Ureter (tissue), 1 donor: ENCODE data around the gene CDC42EP1. TPM values are rescaled to one million over a fixed set of nuclear protein-coding genes. Genes with fewer than 3 reads are reported as not detected.
"Not testable (repeated sequence)": the region's sequence is repeated elsewhere in the genome, so short reads cannot be mapped to it uniquely, and the experiment has no call there.

ENCODE experiments used
- DNase-seq: peaks from one replicate; pipeline ENCODE4 v3.0.0-alpha.2; 2020; ENCODE audit warnings: low spot score
- total RNA-seq: library from RNA; stranded (reverse); gene quantifications from one replicate; pipeline ENCODE4 v1.2.4, GENCODE V29; 2023
- donor health status: DM: yes; HTN: yes; CAD: no.

CDC42EP1 gene
- total RNA-seq, 1 donor from 2014 or later, result 33.4 TPM

DNA sequence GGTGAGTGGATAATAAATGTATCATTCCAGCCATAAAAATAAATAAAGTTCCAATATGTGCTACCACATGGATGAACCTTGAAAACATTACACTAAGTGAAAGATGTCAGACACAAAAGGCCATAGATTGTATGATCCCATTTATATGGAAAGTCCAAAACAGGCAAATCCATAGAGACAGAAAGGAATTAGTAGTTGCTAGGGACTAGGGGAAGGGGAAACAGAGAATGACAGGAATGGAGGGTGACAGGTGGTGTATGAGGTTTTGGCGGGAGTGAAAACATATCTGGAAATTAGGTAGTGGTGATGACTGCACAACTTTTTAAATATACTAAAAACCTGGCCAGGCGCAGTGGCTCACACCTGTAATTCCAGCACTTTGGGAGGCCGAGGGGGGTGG lies 25.8 kb upstream of the CDC42EP1 start:
- DNase-seq, result no peak

DNA sequence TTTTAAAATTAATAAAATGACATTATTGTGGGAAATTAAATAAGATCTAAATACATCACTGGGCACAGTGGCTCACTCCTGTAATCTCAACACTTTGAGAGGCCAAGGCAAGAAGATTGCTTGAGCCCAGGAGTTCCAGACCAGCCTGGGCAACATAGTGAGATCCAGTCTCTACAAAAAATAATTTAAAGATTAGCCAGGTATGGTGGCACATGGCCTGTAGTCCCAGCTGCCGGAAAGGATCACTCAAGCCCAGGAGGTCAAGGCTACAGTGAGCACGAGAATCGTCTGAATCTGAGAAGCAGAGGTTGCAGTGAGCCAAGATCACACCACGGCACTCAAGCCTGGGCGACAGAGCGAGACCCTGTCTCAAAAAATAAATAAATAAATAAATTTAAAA lies 25.1 kb upstream of the CDC42EP1 start:
- DNase-seq, result no peak

DNA sequence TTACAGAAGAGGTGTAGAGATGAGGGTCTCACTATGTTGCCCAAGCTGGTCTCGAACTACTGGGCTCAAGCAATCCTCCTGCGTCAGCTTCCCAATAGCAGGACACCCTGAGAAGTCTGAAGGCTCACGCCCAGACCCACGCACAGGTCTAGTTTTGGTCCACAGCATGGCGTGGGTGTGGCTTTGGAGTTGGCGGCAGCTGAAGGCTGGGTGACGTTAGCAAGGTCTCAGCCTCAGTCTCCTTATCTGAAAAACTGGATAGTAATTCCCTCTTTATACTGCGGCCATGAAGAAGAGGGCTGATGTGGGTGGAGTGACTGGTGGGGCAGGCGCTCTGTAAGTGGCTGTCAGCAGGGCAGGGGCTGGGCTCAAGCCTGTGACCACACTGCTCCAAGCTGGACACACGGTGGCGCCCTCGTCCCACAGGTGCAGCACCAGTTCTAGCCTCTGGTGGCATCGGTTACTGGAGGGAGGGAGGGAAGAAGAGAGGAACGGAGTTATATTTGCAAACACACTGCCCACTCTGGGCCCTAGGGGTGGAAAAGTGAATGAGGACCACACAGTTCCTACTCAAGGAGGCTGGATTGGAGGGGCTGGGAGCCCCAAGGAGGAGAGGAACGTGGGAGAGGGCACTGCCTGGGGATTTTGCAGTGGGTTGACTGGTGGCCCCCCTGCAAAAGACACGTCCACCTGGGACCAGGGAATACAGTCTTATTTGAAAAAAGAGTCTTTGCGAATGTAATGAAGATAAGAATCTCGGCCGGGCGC lies 21.5 kb upstream of the CDC42EP1 start:
- DNase-seq, result peak; percentile 93

DNA sequence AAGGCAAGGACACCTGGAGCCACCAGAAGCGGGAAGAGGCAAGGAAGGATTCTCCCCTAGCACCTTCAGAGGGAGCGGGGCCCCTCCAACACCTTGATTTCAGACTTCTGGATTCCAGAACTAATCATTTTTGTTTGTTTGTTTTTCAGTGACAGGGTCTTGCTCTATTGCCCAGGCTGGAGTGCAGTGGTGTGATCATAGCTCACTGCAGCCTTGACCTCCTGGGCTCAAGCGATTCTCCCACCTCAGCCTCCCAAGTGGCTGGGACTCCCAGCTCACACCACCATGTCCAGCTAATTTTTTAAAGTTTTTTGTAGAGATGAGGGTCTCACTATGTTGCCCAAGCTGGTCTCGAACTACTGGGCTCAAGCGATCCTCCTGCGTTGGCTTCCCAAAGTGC lies 20.5 kb upstream of the CDC42EP1 start:
- DNase-seq, result not testable (repeated sequence)

DNA sequence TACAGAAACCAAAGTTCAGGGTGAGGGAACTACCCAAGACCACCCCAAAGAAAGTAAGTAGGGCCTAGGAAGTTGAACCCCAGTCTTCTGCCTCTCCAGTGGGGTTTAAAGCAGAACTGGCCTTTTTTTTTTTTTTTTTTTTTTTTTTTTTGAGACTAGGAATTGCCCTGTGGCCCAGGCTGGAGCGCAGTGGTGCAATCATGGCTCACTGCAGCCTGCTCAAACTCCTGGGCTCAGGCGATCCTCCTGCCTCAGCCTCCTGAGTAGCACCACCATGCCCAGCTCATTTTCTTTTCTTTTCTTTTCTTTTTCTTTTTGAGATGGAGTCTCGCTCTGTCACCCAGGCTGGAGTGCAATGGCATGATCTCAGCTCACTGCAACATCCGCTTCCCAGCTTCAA lies 17.9 kb upstream of the CDC42EP1 start:
- DNase-seq, result not testable (repeated sequence)

DNA sequence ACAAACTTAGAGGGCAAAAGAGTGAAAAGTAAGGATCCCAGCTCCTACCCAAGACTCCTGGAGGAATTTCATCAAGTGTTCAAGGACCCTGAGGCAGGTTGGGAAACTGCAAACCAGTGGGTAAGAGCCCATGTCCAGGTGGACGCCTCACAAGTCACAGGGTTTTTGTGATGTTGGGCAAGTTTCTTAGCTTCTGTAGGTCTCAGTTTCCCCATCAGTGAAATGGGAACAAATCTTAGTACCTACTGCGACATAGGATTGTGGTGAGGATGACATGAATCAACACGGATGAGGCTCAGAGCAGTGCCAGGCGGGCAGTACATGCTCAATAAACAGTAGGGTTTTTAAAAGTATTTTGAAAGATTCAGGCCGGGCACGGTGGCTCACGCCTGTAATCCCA lies 17.3 kb upstream of the CDC42EP1 start:
- DNase-seq, result no peak

DNA sequence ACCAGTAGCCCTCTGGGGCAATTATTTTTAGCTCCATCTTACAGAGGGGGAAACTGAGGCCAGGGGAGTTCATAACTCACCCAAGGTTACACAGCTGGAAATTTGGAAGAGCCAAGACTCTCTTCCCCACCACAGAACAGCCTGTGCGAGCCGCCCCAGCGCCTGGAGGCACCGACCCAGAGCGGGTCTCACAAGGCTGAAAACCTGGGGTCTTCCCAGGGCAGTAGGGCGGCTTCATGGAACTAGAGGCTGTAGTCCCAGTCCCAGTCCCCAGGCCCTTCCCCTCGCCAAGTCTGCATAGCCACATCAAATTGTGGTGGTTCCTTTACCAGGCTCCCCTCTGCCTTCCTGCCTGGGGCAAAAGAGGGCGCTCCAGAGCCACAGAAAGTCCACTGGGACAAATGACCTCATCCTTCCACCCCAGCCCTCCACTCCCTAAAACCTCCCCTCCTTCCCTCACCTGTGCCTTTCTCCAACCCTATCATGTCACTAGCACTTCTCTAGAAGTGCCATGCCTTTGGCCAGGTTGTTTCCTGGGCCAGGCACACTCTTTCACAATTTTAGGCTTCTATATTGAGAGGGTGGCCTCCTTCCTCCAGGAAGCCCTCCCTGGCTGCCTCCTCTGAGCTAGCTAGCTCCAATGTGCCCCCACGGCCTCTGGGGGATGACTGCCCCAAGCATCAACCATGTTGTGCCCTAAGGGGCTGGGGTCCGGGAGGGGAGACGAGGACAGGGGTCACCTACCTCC lies 15.2 kb upstream of the CDC42EP1 start:
- DNase-seq, result no peak

DNA sequence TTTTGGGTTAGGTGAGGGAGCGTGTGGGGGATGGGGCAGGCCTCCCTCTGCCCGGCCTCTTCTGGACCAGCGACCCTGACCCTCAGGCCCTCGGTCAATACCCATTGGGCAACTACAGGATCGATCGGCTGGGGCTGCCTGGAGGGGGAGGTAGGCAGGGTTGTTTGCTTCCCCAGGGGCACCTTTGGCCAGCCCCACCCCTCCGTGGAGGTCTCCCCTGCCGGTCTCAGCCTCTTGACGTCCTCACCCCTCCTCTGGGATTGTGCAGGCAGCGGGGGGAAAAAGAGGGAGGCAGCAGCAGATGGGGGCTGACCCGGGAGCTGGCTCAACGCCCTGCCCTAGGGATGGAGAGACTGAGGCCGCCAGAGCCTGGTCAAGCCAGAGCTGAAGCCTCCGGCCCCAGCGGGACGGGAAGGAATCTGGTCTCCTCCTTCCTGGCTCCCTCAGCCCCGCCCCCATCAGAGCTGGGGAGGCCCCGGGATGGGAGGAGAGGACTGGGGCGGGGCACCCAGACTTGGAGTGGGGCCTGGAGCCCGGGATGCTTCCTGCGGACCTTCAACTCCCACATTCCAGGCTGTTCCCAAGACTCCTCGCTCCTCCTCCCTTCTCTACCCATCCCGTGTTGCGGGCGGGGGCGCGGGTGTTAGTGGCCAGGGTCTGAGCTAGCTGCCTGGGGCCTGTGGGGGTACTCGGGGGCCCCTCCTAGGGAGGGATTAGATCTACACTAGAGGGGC lies 14.4 kb upstream of the CDC42EP1 start:
- peak; percentile 81 for DNase-seq

DNA sequence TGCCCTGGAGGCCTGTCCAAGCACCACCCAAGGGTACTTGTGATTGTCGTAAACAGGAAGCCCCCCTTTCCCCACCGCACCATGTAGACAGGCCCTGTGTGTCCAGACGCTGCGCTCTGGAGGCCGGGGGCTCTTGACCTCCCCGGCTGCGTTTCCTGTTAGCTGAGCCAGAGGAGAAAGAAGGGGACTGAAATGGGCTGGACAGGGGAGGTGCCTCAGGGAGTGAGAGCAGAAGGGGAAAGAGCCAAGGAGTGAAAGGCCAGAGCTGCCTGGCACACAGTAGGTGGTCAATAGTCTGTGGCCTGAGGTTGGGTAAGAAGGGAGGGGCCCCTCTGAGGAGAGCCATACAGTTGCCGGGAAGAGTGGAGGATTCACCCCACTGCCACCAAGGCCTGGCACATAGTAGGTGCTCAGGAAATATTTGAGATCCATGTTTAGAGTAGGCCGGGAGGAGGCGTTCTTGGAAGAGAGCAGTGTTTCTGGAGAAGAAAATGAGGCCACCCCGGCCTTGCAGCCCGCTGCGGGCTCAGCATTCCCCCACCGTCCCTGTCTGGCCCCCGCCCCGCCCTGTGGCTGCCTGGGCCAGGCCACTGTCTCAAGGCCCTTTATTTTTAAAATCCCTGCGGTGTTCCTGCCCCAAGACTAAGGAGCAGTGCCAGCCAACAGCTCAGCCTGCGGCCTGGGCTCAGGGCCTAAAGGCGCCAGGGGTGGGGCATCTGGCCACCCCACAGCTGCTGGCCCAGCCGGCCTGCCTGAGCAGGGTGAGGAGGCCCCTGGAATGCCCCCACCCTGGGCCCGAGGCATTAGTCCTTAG lies 13.6 kb upstream of the CDC42EP1 start:
- DNase-seq, result no peak

DNA sequence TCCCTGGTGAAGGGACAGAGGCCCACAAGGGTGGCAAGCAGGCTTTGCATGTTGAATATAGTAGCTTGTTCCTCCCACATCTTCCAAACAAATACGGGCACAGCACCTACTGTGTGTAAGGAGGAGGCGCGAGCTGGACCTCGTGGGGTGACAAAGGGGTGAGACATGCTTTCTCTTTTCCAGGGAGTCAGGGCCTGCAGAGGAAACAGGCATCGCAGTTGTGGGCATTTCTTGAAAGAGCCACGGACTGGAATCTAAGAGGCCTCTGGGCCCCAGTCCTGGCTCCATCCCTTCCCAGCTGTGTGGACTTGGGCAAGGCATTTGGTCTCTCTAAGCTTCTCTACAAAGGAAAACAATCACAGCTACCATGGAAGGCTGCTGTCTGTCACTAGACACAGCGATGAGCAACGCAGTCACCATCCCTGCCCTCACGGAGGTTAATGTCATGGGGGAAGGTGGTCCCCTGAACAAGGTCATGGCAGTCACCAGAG lies 13.0 kb upstream of the CDC42EP1 start:
- DNase-seq, result no peak

DNA sequence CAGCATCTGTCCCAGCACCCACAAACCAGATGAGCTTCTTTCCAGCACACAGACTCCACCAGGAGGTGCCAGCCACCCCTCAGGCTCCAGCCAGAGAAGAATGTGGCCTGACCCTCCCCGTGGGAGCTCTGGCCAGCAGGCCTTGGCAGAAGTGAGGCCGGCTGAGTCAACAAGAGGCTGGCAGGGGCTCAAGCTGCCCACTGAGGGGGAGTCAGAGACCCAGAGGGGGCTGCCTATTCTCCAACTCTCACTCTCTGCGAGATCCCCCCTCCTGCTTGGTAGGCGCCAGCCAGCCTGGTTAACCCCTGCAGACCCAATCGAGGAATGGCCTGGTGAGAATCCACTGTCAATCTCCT lies 10.6 kb upstream of the CDC42EP1 start:
- DNase-seq, result no peak

DNA sequence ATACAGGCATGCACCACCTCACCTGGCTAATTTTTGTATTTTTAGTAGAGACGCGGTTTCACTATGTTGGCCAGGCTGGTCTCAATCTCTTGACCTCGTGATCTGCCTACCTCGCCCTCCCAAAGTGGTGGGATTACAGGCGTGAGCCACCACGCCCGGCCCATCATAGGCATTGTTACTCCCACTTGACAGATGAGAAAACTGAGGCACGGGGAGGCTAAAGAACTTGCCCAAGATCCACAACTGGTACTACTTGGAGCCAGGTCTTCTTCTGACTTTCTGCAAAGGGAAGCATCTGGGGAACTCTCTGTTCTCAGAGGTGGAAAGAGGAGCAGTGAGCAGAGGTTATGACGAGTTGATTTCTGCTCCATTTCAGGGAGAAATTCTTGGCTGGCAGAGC lies 9.4 kb upstream of the CDC42EP1 start:
- DNase-seq, result not testable (repeated sequence)

DNA sequence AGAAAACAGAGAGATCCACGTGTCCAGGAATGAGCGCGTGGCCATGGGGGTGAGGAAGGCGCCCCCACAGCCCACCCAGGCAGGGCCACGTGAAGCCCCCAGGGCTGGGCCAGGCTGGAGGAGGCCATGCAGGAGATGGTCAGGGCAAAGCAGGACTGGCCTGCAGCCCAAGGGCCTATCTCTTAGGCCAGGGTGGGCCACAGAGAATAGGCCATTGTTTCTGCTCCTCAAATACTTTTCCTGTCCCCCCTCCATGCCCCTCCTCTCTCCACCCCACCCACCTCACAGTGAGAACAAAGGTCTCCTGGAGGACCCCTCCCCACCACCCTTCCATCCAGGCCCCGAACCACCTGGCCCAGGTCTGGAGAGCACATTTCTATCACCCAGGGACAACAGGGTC lies 8.3 kb upstream of the CDC42EP1 start:
- DNase-seq, result no peak

DNA sequence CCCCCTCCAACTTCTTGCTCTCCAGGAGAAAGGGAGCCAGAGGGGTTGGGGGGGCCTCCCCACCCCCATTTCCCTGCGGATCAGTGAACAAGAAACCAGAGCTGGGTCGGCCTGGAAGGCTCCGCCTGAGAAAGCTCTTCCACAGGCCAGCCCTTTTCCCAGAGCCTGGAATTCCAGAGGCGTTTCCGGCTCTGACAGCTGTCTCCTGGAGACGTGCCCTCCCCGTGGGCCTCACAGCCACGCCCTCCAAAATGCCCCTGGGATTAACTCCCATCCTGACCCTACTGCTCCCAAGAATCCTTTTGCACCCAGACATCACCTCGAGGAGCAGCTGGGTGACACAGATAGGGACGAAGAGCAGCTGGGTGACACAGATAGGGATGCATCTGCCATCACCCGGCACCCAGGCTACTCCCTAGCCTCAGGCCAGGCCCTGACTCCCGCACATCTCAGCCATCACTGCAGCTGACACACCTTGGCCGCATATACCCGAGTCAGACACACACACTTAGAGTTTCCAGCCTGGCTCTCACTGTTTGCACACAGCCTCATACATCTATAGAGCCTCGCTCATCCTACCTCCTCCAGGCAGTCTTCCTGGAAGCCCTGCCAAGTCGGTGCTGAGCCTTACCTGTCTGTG lies 7.6 kb upstream of the CDC42EP1 start:
- no peak for DNase-seq

DNA sequence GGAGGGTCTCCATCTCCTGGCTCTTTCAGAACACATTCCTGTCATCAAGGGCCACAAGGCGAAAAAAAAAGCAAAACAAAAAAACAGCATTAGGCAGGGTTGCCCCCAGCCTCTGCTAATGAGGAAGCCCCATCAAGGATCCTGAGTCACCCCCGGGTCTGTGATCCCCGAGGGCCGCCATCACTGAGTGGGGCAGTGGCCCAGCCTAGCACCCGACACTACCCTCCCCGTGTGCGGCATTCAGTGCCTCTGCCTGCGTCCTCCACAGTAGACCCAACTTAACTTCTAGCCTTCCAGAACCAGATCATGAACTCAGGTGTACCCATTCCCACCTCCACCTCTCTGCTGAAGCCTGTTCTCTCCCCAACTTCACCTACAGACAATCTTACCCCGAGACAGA lies 6.6 kb upstream of the CDC42EP1 start:
- DNase-seq, result no peak

DNA sequence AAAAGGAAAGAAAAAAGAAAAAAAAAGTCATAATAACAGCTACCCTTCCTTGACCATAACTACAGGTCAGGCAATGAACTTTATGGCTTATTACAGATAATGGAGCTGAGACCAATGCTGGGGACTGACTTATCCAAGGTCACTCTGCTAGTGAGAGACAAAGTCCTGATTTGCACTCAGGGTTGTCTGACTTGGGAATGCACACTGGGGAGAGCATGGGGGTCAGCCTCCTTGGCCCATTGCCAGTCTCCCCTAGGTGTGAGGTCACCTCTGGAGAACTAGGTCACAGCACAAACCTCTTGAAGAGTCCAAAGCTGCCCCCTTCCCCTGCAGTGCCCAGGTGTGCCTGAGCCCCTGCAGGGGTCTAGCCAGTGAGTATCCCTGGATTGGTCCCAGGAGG lies 5.3 kb upstream of the CDC42EP1 start:
- no peak for DNase-seq

DNA sequence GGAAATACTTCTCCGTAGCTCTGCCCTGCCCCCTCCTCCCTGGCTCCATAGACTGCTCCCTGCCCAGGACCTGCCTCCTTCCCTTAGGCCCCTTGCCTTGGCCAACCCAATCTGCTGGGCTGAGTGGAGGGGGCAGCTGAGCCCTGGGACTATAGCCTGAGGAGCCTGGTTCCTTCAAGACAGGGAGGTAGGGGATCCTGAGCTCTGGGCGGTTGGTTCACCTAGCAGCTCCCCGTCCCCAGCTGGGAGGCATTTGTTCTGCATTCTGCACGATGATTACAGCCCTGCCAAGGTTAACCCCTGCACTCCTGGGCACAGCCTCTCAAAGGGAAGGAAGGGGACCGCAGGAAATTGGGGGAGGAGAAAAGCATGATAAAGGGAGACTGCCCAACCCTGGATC lies 3.6 kb upstream of the CDC42EP1 start:
- no peak for DNase-seq

DNA sequence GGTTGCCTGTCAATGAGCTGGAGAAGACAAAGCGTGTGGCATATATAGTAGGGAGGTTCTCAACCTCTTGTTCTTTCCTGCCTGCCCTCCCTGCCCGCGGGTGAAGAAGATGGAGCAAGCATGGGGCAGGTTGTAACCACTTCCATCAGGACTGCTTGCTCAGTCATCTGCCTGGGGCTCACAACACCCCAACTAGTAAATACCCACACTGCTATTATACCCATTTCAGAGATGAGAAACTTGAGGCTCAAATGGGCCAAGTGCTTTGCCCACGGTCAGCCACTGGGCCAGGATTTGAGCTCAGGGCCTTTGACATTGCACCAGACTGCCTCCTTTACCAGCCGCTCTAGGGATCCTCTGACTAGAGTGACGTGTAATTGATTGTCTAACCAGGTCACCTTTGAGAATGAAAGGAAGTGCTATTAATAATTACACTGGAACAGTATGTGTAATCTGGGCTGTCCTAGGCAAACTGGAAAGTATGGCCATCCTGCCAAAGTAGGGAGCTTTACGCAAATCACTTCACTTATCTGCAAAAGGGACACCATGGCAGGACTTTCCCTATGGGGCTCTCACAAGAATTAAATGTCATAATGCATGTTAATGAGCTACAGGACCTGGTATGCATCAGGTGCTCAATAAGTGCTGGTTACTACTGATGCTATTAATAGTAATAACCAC lies 2.8 kb upstream of the CDC42EP1 start:
- DNase-seq, result no peak

DNA sequence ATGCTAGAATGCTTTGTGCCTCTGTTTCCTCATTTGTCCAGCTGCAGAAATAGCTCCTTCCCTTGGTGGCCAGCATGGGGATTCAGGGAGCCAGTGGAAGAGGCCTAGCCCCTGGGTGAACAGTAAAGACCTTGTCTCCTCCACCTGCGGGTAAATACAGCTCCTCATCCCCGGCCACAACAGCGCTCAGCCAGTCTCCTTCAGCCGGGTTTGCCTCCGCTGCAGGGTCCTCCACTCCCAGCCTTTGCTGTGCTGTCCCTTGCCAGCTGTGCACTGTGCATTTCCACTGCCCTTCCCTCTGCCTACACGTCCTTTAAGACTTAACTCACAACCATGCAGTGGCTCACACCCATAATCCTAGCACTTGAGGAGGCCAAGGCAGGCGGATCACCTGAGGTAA lies 1.5 kb upstream of the CDC42EP1 start:
- DNase-seq, result no peak

DNA sequence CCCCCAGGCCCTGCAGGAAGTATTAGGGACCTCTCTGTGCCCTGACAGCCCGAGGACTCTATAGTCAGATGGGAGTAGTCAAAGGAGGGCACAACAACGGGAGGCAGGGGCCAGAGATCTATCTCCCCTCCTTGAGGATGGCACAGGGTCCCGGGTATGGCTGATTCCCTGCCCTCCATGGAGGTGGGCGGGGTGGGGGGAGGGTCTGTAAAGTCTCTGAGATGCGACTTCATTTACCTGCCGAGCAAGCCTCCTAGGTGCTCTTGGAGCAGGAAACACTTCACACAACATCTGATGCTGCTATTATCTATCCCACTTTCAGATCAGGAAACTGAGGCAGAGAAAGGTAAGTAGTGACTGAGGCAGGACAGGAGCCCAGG lies 769 bp upstream of the CDC42EP1 start:
- no peak for DNase-seq
